ENCODE measurements around the gene SYNE2.

DNA sequence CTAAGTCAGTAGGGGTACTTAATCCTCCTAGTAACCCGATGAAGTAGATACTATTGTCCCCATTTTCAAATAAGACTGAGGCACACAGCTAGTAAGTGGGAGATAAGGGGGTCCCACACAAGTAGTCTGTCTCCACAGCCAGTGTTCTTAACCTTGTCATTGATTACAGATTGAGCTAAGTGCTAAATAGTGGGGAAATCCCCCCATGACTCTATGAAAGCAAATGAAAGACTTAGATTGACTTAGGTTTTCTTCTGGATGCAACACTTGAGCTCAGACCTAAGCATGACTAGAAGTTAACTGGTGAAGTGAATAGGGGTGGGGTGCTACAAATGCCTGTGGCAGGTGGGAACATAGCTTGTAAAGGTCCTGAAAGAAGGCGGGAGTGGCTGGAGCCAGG, 73.8 kb downstream of the SYNE2 start:
- TF ChIP-seq, protein P1, sequence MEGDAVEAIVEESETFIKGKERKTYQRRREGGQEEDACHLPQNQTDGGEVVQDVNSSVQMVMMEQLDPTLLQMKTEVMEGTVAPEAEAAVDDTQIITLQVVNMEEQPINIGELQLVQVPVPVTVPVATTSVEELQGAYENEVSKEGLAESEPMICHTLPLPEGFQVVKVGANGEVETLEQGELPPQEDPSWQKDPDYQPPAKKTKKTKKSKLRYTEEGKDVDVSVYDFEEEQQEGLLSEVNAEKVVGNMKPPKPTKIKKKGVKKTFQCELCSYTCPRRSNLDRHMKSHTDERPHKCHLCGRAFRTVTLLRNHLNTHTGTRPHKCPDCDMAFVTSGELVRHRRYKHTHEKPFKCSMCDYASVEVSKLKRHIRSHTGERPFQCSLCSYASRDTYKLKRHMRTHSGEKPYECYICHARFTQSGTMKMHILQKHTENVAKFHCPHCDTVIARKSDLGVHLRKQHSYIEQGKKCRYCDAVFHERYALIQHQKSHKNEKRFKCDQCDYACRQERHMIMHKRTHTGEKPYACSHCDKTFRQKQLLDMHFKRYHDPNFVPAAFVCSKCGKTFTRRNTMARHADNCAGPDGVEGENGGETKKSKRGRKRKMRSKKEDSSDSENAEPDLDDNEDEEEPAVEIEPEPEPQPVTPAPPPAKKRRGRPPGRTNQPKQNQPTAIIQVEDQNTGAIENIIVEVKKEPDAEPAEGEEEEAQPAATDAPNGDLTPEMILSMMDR (IDR thresholded peaks at IDR 0.05 in 4 of 5, conservative IDR thresholded peaks at IDR 0.05 in 1 of 5): no peak
- no peak for TF ChIP-seq POLR2A (IDR thresholded peaks at IDR 0.05)
